ENCODE measurements around the gene CHRNE. TPM values are rescaled to one million over a fixed set of nuclear protein-coding genes. Genes with fewer than 3 reads are reported as not detected.

CHRNE gene
- total and polyA plus RNA-seq, 2 of the 13 experiments (the other 11 are each of a cell fraction or from before 2014, with no cell fraction given), result 0.53 to 0.59 TPM

- TF ChIP-seq KLF16 (CRISPR knock-in tag; IDR thresholded peaks at IDR 0.05), result no peak
- TF ChIP-seq HMGA1 (CRISPR knock-in tag; conservative IDR thresholded peaks at IDR 0.05), result no peak
- TF ChIP-seq ZNF546 (CRISPR knock-in tag; conservative IDR thresholded peaks at IDR 0.05), result peak; percentile 54; the same call in 1 of the 2 replicates
- no peak for TF ChIP-seq AHR (CRISPR knock-in tag; IDR thresholded peaks at IDR 0.05)
- no peak for TF ChIP-seq ZNF792 (CRISPR knock-in tag; IDR thresholded peaks at IDR 0.05)
- TF ChIP-seq, protein P1, sequence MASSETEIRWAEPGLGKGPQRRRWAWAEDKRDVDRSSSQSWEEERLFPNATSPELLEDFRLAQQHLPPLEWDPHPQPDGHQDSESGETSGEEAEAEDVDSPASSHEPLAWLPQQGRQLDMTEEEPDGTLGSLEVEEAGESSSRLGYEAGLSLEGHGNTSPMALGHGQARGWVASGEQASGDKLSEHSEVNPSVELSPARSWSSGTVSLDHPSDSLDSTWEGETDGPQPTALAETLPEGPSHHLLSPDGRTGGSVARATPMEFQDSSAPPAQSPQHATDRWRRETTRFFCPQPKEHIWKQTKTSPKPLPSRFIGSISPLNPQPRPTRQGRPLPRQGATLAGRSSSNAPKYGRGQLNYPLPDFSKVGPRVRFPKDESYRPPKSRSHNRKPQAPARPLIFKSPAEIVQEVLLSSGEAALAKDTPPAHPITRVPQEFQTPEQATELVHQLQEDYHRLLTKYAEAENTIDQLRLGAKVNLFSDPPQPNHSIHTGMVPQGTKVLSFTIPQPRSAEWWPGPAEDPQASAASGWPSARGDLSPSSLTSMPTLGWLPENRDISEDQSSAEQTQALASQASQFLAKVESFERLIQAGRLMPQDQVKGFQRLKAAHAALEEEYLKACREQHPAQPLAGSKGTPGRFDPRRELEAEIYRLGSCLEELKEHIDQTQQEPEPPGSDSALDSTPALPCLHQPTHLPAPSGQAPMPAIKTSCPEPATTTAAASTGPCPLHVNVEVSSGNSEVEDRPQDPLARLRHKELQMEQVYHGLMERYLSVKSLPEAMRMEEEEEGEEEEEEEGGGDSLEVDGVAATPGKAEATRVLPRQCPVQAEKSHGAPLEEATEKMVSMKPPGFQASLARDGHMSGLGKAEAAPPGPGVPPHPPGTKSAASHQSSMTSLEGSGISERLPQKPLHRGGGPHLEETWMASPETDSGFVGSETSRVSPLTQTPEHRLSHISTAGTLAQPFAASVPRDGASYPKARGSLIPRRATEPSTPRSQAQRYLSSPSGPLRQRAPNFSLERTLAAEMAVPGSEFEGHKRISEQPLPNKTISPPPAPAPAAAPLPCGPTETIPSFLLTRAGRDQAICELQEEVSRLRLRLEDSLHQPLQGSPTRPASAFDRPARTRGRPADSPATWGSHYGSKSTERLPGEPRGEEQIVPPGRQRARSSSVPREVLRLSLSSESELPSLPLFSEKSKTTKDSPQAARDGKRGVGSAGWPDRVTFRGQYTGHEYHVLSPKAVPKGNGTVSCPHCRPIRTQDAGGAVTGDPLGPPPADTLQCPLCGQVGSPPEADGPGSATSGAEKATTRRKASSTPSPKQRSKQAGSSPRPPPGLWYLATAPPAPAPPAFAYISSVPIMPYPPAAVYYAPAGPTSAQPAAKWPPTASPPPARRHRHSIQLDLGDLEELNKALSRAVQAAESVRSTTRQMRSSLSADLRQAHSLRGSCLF (CRISPR knock-in tag; IDR thresholded peaks at IDR 0.05; ENCODE audit: borderline replicate concordance), result no peak
- TF ChIP-seq CSRNP2 (CRISPR knock-in tag; conservative IDR thresholded peaks at IDR 0.05; ENCODE audit: low read depth), result no peak
- no peak for TF ChIP-seq SIX4 (CRISPR knock-in tag; IDR thresholded peaks at IDR 0.05)
- peak; percentile 85; the same call in 1 of the 2 replicates for TF ChIP-seq CCDC6 (CRISPR knock-in tag; IDR thresholded peaks at IDR 0.05)
- TF ChIP-seq POLR2A (IDR thresholded peaks at IDR 0.05; ENCODE audit: insufficient read depth in 1 of 2, low read depth in 2 of 2, low read length in 2 of 2), result peak; percentile 35 to 45
- TF ChIP-seq, protein P2, sequence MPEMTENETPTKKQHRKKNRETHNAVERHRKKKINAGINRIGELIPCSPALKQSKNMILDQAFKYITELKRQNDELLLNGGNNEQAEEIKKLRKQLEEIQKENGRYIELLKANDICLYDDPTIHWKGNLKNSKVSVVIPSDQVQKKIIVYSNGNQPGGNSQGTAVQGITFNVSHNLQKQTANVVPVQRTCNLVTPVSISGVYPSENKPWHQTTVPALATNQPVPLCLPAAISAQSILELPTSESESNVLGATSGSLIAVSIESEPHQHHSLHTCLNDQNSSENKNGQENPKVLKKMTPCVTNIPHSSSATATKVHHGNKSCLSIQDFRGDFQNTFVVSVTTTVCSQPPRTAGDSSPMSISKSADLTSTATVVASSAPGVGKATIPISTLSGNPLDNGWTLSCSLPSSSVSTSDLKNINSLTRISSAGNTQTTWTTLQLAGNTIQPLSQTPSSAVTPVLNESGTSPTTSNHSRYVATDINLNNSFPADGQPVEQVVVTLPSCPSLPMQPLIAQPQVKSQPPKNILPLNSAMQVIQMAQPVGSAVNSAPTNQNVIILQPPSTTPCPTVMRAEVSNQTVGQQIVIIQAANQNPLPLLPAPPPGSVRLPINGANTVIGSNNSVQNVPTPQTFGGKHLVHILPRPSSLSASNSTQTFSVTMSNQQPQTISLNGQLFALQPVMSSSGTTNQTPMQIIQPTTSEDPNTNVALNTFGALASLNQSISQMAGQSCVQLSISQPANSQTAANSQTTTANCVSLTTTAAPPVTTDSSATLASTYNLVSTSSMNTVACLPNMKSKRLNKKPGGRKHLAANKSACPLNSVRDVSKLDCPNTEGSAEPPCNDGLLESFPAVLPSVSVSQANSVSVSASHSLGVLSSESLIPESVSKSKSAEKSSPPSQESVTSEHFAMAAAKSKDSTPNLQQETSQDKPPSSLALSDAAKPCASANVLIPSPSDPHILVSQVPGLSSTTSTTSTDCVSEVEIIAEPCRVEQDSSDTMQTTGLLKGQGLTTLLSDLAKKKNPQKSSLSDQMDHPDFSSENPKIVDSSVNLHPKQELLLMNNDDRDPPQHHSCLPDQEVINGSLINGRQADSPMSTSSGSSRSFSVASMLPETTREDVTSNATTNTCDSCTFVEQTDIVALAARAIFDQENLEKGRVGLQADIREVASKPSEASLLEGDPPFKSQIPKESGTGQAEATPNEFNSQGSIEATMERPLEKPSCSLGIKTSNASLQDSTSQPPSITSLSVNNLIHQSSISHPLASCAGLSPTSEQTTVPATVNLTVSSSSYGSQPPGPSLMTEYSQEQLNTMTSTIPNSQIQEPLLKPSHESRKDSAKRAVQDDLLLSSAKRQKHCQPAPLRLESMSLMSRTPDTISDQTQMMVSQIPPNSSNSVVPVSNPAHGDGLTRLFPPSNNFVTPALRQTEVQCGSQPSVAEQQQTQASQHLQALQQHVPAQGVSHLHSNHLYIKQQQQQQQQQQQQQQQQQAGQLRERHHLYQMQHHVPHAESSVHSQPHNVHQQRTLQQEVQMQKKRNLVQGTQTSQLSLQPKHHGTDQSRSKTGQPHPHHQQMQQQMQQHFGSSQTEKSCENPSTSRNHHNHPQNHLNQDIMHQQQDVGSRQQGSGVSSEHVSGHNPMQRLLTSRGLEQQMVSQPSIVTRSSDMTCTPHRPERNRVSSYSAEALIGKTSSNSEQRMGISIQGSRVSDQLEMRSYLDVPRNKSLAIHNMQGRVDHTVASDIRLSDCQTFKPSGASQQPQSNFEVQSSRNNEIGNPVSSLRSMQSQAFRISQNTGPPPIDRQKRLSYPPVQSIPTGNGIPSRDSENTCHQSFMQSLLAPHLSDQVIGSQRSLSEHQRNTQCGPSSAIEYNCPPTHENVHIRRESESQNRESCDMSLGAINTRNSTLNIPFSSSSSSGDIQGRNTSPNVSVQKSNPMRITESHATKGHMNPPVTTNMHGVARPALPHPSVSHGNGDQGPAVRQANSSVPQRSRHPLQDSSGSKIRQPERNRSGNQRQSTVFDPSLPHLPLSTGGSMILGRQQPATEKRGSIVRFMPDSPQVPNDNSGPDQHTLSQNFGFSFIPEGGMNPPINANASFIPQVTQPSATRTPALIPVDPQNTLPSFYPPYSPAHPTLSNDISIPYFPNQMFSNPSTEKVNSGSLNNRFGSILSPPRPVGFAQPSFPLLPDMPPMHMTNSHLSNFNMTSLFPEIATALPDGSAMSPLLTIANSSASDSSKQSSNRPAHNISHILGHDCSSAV (CRISPR knock-in tag; IDR thresholded peaks at IDR 0.05; ENCODE audit: borderline replicate concordance), result no peak
- no peak for TF ChIP-seq ZFAT (CRISPR knock-in tag; conservative IDR thresholded peaks at IDR 0.05)
Observed at GRCh38 chr17:4949321-4950074, 46.6 kb upstream of the CHRNE start (continued).
